ENCODE results near the gene CCNE1.
A peak's percentile ranks its signal among the peaks of the same experiment; 100 is the strongest.

Gene CCNE1

GRCh38 chr19:29872224-29872731, 60.5 kb downstream of the CCNE1 start:
- DNase-seq (ENCODE audit: insufficient read length, low spot score) (no peak), FAIRE-seq (no peak)

- FAIRE-seq, result no peak
- DNase-seq (ENCODE audit: insufficient read length, low spot score), result peak; percentile 69
Measured at GRCh38 chr19:29873024-29873800, 61.4 kb downstream of the CCNE1 start.

Data from HTR-8/SVneo (cell line).